Stimulated activated CD4-positive, alpha-beta T cell treated with anti-CD3 and anti-CD28 coated beads, Interleukin-15, amount 100 ng/mL, for 24 hours (primary cell): ENCODE results near the gene PKNOX1.
"Not testable (repeated sequence)": the region's sequence is repeated elsewhere in the genome, so short reads cannot be mapped to it uniquely, and the experiment has no call there.

ENCODE experiments used
- DNase-seq: peaks from one replicate; pipeline ENCODE4 v3.0.0-alpha.2; 2020

The PKNOX1 gene

DNA sequence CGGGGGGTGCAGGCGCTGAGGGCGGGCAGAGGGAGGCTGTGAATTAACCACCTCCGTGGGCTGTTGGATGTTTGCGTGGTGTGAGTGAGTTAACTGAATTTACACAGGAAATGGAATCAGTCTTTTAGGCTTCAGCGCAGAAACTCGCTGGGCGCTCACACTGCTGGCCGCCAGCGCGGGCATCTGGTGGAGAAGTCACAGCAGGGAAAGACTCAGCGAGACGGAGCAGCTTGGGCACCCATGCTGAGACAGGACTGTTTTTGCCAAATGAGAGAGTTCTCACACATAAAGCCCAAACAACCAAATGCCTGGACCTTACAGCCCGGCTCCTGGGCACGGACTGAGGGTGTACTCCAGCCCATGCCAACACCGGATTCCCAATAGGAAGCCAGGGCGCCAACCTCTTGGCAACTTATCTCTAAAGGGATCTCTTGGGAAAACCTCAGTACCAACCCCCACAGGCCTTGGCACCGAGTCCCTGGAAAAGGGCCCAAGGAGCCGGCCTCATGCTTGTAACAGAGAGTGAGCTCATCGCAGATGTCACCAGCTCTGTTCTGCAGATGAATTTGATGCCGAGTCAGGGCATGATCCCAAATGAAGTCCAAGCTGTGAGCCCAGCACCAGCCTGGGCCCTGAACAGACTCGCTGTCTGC is 90.0 kb downstream of the PKNOX1 start:
- DNase-seq, result not testable (repeated sequence)

DNA sequence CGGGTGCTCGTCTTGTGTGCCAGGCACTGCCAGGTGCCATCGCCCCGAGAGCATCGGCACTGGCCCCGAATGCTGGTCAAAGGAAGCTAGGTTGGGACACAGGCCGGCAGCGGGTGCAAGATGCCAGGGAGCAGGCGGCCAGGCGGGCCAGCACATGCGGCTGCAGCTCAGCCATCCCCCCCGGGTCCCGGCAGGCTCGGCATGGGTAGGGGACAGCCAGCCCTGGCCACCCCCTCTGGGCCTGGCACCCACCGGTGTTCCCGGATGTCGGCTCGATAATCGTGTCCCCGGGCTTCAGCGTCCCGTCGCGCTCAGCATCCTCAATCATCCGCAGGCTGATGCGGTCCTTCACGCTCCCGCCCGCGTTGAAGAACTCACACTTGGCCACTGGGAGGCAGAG is 91.6 kb downstream of the PKNOX1 start:
- DNase-seq, result not testable (repeated sequence)

DNA sequence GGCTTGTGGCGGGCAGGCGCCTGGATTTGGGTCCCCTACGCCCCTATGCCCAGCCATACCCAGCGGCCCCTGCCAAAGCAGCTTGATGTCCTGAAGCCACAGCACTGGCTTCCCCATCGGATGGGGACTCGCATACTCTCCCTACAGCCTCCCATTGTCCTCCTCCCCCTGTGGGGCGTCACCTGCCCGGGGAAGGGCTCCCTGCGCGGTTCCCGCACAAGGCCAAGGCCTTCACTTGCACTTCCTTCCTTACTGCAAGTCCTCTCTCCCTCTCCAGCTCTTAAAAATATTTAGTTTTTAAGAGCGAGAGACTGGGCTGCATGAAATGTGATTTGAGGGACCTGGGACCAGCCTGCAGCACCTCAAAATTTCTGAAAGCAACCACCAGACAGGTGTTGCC is 92.3 kb downstream of the PKNOX1 start:
- DNase-seq, result not testable (repeated sequence)

DNA sequence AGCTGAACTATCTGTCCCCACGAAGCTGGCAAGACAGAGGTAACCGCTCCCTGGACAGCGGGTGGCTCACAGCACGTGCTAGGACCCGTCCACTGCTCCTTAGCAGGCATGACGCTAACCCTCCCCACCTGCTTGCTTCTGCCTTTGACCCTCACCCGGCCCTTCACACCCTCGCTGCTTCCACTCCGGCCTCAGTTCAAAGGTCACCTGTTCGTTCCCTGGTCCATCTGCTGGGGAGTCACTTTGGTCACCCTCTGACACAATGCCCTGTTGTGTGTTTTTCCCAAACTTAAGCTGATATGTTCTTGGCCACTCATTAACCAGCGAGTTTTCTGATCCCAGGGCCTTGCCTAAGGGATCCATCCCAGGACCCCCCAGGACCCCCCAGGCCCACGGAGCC is 93.7 kb downstream of the PKNOX1 start:
- DNase-seq, result not testable (repeated sequence)

DNA sequence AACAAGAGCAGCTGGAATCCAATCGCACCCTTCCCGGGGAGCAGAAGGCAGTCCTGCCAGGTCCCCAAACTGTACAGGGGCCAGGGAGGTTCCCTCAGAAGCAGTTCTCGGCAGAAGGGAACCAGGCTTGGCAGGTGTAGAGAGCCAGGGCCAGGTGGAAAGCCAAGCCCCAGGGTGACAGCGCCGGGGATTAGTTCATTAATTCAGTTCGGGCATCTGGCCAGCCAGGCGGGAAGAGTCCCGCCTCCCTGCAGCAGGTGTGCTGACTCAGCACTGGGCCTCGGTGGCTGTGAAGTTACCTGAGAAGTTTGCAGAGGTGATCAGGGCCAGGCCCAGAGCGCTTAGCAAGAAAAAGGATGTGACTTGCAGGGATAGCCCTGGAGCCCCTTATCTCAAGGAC is 95.3 kb downstream of the PKNOX1 start:
- not testable (repeated sequence) for DNase-seq

DNA sequence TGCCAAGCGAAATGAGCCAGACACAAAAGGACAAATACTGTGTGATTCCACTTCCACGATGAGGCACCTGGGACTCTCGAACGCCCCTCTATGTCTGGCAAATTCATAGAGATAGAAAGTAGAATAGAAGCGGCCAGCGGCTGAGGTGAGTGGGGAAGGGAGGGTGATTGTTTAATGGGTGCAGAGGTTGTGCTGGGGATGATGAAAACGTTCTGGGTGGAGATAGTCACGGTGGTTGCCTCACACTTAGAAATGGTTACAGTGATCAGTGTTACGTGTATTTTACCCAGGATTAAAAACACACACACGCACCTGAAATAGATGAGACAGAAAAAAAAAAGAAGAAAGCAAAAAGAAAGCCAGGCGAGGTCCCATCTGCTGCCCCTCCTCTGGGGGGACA is 98.4 kb downstream of the PKNOX1 start:
- not testable (repeated sequence) for DNase-seq

DNA sequence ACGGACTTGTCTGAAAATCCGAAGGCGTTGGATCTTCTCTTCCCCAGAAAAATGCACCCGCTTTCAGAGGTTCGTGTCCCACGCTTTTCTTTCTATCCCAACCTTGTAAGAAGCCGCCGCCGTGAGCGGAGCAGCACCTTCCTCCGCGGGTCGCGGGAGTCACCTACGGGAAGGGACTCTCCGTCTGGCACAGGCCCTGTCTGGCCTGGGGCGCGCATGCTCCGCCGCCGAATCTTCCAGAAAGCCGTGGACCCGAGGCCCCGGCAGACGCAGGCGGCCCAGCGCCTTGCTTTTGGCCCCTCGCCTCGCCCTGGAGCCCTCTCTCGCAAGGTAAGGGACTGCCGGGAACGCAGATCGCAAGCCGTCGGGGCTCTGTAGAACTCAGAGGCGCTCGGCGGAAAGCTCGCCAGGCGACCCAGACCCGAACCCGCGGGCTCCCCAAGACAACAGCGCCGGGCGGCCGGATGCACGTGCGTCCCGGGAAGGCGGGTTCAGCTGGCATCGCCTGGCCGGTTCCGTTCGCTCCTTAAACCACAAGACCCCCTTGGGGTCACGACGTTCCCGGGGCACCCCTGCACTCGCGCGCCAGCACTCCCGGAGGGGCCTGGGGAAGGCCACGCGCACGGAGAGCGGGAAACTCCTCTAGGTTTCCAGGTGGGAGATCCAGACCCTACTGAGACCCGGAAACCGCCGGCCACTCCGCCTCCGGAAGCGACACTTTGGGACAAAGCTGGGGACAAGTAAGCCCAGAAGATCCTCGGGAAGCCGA is 100.2 kb downstream of the PKNOX1 start:
- DNase-seq, result not testable (repeated sequence)

DNA sequence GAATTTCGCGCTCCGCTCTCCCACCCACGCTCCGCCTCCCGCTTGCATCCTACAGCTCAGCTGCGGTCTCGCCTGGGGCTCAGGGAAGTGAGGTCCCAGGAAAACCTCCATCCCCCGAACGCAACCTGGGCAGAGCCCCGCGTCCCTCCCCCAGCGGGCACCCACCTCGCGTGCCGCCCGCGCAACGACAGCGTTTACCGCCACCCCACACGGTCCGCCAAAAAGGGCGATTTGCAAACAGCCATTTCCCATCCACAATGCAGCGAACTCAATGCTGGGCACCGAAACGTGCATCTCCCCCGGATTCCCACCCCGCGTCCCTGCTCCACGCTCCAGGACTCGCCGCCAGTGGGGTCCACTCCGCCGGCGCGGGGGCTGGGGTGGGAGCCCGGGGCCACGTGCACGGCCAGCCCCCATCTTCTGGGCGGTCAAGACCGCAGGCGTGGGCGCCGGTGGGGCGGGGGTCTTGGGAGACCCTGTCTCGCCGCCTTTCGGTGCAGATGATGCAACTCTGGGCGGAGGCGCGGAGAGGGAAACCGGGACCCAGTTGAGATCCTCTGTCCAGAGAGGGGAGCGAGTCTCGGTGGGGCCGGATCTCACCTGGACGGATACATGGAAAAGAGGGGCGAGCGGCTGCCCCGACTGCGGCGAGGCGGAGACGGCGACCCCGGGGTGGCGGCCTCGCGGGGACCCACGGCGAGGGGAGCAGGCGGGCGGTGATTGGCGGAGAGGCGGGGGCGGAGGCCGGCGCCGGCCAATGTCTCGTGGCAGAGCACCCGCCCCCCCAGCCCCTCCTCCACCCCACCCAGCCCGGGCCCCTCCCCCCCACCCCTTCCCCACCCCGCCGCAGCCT is 101.0 kb downstream of the PKNOX1 start, which contains the start of gene CBS:
CBS (minus strand) TSS at position 666 of the 853 bp plus-strand sequence. CDS start 3,642 bp downstream, outside the sequence.
- not testable (repeated sequence) for DNase-seq

DNA sequence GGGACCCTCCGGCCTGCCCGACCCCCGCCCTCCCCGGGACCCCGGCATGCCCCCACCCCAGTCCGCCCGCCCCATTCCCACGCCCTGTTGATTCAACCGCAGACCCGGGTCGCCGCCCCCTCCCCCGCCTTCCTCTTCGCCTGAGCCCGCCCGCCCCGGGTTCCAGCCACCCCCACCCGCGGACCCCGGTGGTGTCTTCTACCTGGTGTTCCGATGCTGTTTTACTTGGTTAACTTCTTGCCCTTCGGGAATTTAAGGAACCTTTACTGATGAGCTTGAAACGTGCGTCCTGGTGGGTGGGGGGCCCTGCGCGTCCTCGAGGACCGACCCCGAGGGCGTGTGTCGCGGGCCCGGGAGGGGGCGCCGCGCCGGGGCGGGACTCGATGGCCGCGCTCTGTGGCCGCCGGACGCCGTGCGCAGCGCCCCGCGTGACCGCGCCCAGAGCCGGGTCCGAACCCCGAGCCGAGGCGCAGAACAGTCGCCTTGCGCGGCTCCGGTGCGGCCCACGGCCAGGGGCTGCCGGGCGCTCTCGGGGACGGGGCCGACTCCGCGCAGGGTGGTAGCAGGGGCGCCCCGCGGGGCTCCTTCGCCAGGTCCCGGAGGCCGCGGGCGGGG is 101.8 kb downstream of the PKNOX1 start:
- not testable (repeated sequence) for DNase-seq

DNA sequence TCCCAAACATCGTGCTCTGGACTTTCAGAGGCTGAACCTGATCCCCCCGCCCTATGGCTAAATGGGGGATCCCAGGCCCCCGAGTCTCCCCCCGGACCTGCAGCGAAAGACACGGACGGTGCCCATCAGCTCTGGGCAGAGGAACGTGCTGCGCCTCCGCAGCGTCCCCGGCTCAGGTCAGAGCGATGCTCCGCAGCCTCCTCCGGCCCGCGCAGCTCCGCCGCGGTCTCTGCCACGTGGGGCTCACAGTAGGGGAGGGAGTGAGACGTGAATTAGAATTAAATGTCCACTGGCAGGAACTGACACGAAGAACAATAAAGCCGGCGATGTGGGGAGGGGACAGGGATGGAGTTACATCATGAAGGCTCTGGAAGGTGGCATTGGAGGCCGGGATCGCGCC is 102.3 kb downstream of the PKNOX1 start:
- DNase-seq, result not testable (repeated sequence)

DNA sequence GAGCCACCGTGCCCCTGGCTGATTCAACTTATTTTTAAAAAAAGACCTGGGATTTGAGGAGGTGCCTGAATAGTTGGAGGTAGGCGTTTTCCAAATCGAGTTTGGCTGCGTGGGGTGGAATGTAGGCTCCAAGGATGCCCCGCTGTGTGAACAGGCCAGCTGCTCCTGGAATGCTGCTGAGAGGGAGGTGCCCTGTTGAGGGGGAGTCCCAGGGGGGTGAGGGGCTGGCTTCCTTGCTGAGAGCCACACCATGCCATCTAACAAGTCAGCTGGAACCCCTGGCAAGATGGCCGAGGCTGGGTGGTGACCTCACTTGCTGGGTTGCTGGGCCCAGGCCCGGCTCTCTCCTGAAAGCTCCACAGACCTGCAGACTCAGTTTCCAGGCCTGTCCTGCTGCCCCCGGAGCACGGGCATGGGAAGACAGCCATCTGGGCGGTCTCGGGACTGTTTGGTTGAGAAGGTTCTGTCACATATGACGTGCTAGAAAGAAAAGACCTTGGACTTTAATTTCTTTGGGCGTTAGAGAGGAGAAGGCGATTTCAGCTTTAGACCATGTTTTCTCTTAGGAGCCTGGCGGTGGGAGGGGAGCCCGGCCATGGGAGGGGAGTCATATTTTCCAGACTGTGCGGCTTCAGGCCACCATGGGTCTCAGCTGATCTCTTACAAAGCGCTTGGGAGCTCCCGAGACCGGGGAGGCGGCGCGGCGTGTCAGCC is 108.4 kb downstream of the PKNOX1 start:
- not testable (repeated sequence) for DNase-seq
